PC-3 (cell line): ENCODE measurements around the gene ADGRL4. TPM values are rescaled to one million over a fixed set of nuclear protein-coding genes. Genes with fewer than 3 reads are reported as not detected.

Experiments
- ATAC-seq: fragments of 200-7000 bp; cut with Tn5 transposase; 2 replicates; pipeline ENCODE4 v1.9.1; 2020; ENCODE audit warnings: mild to moderate bottlenecking, moderate library complexity
- BruUV-seq: library from RNA; stranded (reverse); fragments of 400-500 nt; replicated peaks from 2 replicates; lab custom pipeline; 2021; lab: Mats Ljungman, UMichigan
- CTCF ChIA-PET: fragments of 300-600 bp; sonication (Branson Sonifier 250); formaldehyde crosslinking; loops from one replicate; lab custom pipeline; 2022; ENCODE audit warnings: antibody characterized with exemption; lab: Charles Lee
- POLR2A ChIA-PET: fragments of 300-600 bp; sonication (Branson Sonifier 250); formaldehyde crosslinking; loops from one replicate; lab custom pipeline; 2022; ENCODE audit warnings: antibody characterized with exemption; ENCODE audit not compliant: unreplicated experiment; lab: Charles Lee
- DNase-seq: peaks from one replicate; pipeline ENCODE4 v3.0.0-alpha.2; 2015
- H2AFZ ChIP-seq: fragments of 300-600 bp; sonication (generic); 2 replicates; pipeline ENCODE4 v1.6.0; 2016; ENCODE audit warnings: antibody characterized with exemption, low read length
- H3F3A ChIP-seq: fragments of 300-600 bp; sonication (generic); one replicate; pipeline ENCODE4 v1.6.0; 2017; ENCODE audit warnings: antibody characterized with exemption, low read length, control low read depth, mild to moderate bottlenecking; ENCODE audit not compliant: unreplicated experiment
- H3K27ac ChIP-seq: fragments of 300-600 bp; sonication (generic); 2 replicates; pipeline ENCODE4 v1.5.1; 2016; ENCODE audit warnings: mild to moderate bottlenecking, low read length
- H3K27me3 ChIP-seq: fragments of 300-600 bp; sonication (generic); 2 replicates; pipeline ENCODE4 v1.6.1; 2016; ENCODE audit warnings: low read length, mixed read lengths
- H3K36me3 ChIP-seq: fragments of 300-600 bp; sonication (generic); 2 replicates; pipeline ENCODE4 v1.6.1; 2016; ENCODE audit warnings: low read depth, mixed run types, low read length, mixed read lengths
- H3K4me1 ChIP-seq: fragments of 300-600 bp; sonication (generic); 2 replicates; pipeline ENCODE4 v1.5.1; 2016; ENCODE audit warnings: low read length; ENCODE audit not compliant: insufficient read depth
- H3K4me2 ChIP-seq: fragments of 300-600 bp; sonication (generic); 2 replicates; pipeline ENCODE4 v1.6.0; 2016; ENCODE audit warnings: low read length
- H3K4me3 ChIP-seq: fragments of 300-600 bp; sonication (generic); 2 replicates; pipeline ENCODE4 v1.5.1; 2016; ENCODE audit warnings: mild to moderate bottlenecking, low read length, mixed read lengths
- H3K79me2 ChIP-seq: fragments of 300-600 bp; sonication (generic); 2 replicates; pipeline ENCODE4 v1.6.1; 2017; ENCODE audit warnings: low read length, mixed read lengths
- H3K9ac ChIP-seq: fragments of 300-600 bp; sonication (generic); 2 replicates; pipeline ENCODE4 v1.6.0; 2016; ENCODE audit warnings: mild to moderate bottlenecking, low read length
- H3K9me2 ChIP-seq: fragments of 300-600 bp; sonication (generic); replicated peaks from 2 replicates; pipeline ENCODE4 v1.6.1; 2016; ENCODE audit warnings: mixed run types, low read length, mixed read lengths
- H3K9me3 ChIP-seq: fragments of 300-600 bp; sonication (generic); 2 replicates; pipeline ENCODE4 v1.6.1; 2016; ENCODE audit warnings: low read length, mixed read lengths
- H4K20me1 ChIP-seq: fragments of 300-600 bp; sonication (generic); 2 replicates; pipeline ENCODE4 v1.6.1; 2016; ENCODE audit warnings: low read length, mixed read lengths
- CTCF ChIP-seq: fragments of 300-600 bp; sonication (generic); conservative IDR thresholded peaks from 2 replicates; pipeline ENCODE4 v1.5.1; 2017; ENCODE audit warnings: antibody characterized with exemption, low read depth, mild to moderate bottlenecking, low read length
- EZH2 ChIP-seq: fragments of 300-600 bp; sonication (generic); IDR thresholded peaks from one replicate; pipeline ENCODE4 v1.6.1; 2017; ENCODE audit warnings: antibody characterized with exemption, mild to moderate bottlenecking, low read length; ENCODE audit not compliant: unreplicated experiment
- EZH2phosphoT487 ChIP-seq: fragments of 300-600 bp; sonication (generic); IDR thresholded peaks from 2 replicates; pipeline ENCODE4 v1.6.1; 2018; ENCODE audit warnings: mild to moderate bottlenecking, antibody characterized with exemption, low read length, borderline replicate concordance
- intact Hi-C: fragments of 100-400 bp; cut with micrococcal nuclease; formaldehyde crosslinking; loops from 2 replicates; pipeline ENCODE4 v1.9.0; 2023
- total RNA-seq: library from RNA; depleted of rRNA; stranded (reverse); fragments of >200 nt; gene quantifications from 2 replicates; pipeline ENCODE4 v1.2.3, GENCODE V29; 2014

ADGRL4 gene
- total RNA-seq, 1 experiment from 2014 or later = not detected

DNA sequence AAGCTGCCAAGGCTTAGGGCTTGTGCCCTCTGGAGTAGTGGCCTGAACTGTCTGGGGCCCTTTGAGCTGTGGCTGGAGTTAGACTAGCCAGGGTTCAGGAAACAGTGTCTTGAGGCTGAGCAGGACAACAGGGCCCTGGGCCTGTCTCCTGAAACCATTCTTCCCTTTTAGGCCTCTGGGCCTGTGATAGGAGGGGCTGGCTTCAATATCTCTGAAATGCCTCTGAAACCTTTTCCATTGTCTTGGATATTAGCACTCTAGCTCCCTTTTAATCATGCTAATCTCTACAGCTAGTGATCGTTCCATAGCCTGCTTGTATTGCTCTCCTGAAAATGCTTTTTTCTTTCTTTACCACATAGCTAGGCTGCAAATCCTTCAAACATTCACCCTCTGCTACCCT is 135.3 kb downstream of the ADGRL4 start:
- BruUV-seq = no TSS peak
- DNase-seq (no peak), ATAC-seq (no peak)
- no peak for TF ChIP-seq CTCF
- no peak for TF ChIP-seq EZH2
- no peak for TF ChIP-seq EZH2phosphoT487
- Histone ChIP-seq H3F3A (no peaks in the 10 kb centered on the region), H3K27me3 (no peaks in the 10 kb centered on the region), H3K36me3 (no peaks in the 10 kb centered on the region), H3K4me2 (no peak overlapping the region), H3K27ac (no peak overlapping the region), H3K9me2 (no peaks in the 10 kb centered on the region), H3K4me3 (no peak overlapping the region), H2AFZ (no peak overlapping the region), H3K4me1 (no peaks in the 10 kb centered on the region), H3K9me3 (no peaks in the 10 kb centered on the region), H4K20me1 (no peaks in the 10 kb centered on the region), H3K79me2 (no peaks in the 10 kb centered on the region), H3K9ac (no peak overlapping the region)
- ChIA-PET POLR2A (no interaction called here), CTCF (no interaction called here)
- intact Hi-C loops = no loop called here

DNA sequence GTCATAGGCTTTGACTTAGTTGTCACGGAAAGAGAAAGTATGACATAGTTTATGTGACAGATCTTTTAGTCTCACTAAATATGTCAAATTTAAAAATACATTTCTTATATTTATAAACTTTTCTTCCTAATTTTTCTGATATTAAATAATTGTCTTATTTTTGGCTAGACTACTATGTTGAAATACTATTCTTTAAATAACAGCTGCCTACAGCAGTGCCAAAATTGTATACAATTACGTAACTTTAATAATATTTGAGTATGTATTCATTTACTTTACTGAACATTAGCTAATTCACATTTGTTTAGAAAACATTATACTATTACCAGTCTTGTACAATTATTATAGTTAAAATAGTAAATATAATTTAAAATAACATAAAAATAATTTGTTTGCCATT is 137.4 kb downstream of the ADGRL4 start:
- H3K4me3 ChIP-seq = no peak overlapping the region
- intact Hi-C loops = no loop called here
- H4K20me1 ChIP-seq = no peaks in the 10 kb centered on the region
- H3K9me2 ChIP-seq = no peaks in the 10 kb centered on the region
- no peak overlapping the region for H2AFZ ChIP-seq
- no peaks in the 10 kb centered on the region for H3K9me3 ChIP-seq
- no peaks in the 10 kb centered on the region for H3K79me2 ChIP-seq
- ATAC-seq (no peak), DNase-seq (no peak)
- no peak overlapping the region for H3K9ac ChIP-seq
- H3K36me3 ChIP-seq = no peaks in the 10 kb centered on the region
- no peaks in the 10 kb centered on the region for H3K4me1 ChIP-seq
- no peak overlapping the region for H3K27ac ChIP-seq
- no peaks in the 10 kb centered on the region for H3K27me3 ChIP-seq
- BruUV-seq = no TSS peak
- ChIA-PET CTCF (no interaction called here), POLR2A (no interaction called here)
- no peaks in the 10 kb centered on the region for H3F3A ChIP-seq
- H3K4me2 ChIP-seq = no peak overlapping the region
- TF ChIP-seq EZH2 (no peak), CTCF (no peak), EZH2phosphoT487 (no peak)

- Histone ChIP-seq H3K79me2 (no peaks in the 10 kb centered on the region), H4K20me1 (no peaks in the 10 kb centered on the region), H3K36me3 (no peaks in the 10 kb centered on the region), H3K4me1 (no peaks in the 10 kb centered on the region), H3K4me3 (no peak overlapping the region), H3K27me3 (no peaks in the 10 kb centered on the region), H3K9me2 (no peaks in the 10 kb centered on the region), H3K9me3 (no peaks in the 10 kb centered on the region), H3K9ac (no peak overlapping the region), H3K4me2 (no peak overlapping the region), H3K27ac (no peak overlapping the region), H2AFZ (no peak overlapping the region), H3F3A (no peaks in the 10 kb centered on the region)
- DNase-seq (no peak), ATAC-seq (no peak)
- CTCF ChIA-PET = no interaction called here
- BruUV-seq = no TSS peak
- TF ChIP-seq CTCF (no peak), EZH2 (no peak), EZH2phosphoT487 (no peak)
- POLR2A ChIA-PET = no interaction called here
- intact Hi-C loops = no loop called here
Observed at GRCh38 chr1:78864175-78864574, 142.4 kb downstream of the ADGRL4 start.
